K562 (cell line): ENCODE measurements around the gene SLC48A1. TPM values are rescaled to one million over a fixed set of nuclear protein-coding genes. Genes with fewer than 3 reads are reported as not detected.
A peak's percentile ranks its signal among the peaks of the same experiment; 100 is the strongest.

Experiments used
- ATAC-seq: fragments of 200-7000 bp; cut with Tn5 transposase; 3 replicates; pipeline ENCODE4 v1.9.1; 2020; ENCODE audit warnings: moderate library complexity
- BruUV-seq: library from RNA; stranded (reverse); fragments of 400-500 nt; replicated peaks from 2 replicates; lab custom pipeline; 2021; lab: Mats Ljungman, UMichigan
- CTCF ChIA-PET: fragments of 300-600 bp; formaldehyde crosslinking; extraction: SDS; loops from one replicate; lab custom pipeline; 2021; ENCODE audit warnings: low intra/inter-chr PET ratio; lab: Yijun Ruan, JAX
- POLR2A ChIA-PET: fragments of 300-600, 350-650 bp; sonication (Branson Sonifier 250); formaldehyde crosslinking; extraction: SDS; loops from one replicate; lab custom pipeline; 2021; ENCODE audit warnings: antibody characterized with exemption, inconsistent platforms; lab: Yijun Ruan, JAX
- DNase-seq, 4 experiments: peaks; one replicate each; pipeline versions ENCODE4 v3.0.0 to v3.0.0-alpha.2; 2011 to 2018; ENCODE audit warnings: low spot score in 3 of 4, mixed read lengths in 3 of 4; ENCODE audit errors: extremely low read depth in 1 of 4
- FAIRE-seq: peaks from 2 replicates; lab custom pipeline; 2011; peaks lifted over from hg19 to GRCh38; lab: Jason Lieb, UNC
- H2AFZ ChIP-seq: 2 replicates; pipeline ENCODE4 v1.6.0; 2011; ENCODE audit warnings: low read depth, low read length, control low read depth, inconsistent platforms
- H3K27ac ChIP-seq: fragments of 200-600 bp; 3 replicates; pipeline ENCODE4 v1.8.0; 2011; ENCODE audit warnings: low read depth, mild to moderate bottlenecking, control low read depth, inconsistent platforms, low read length, moderate library complexity, mixed read lengths; ENCODE audit errors: extremely low read depth
- H3K27me3 ChIP-seq, 2 experiments: fragments of 300-600 bp in 1 of 2; 2 replicates in 1 of 2; 3 replicates in 1 of 2; pipeline versions ENCODE4 v1.6.0 to v1.8.0; 2011; ENCODE audit warnings: inconsistent platforms in 2 of 2, low read length in 2 of 2, mild to moderate bottlenecking in 1 of 2, mixed read lengths in 1 of 2, moderate library complexity in 1 of 2; ENCODE audit not compliant: control insufficient read depth in 2 of 2, insufficient read depth in 2 of 2
- H3K36me3 ChIP-seq: fragments of 300-600 bp; 3 replicates; pipeline ENCODE4 v1.8.0; 2011; ENCODE audit warnings: mild to moderate bottlenecking, low read length, inconsistent platforms; ENCODE audit not compliant: control insufficient read depth, insufficient read depth
- H3K4me1 ChIP-seq, 2 experiments: fragments of 200-600 bp in 1 of 2; replicated peaks in 1 of 2; 2 replicates in 1 of 2; 3 replicates in 1 of 2; pipeline versions ENCODE4 v1.5.1 to v1.8.0; 2011; ENCODE audit warnings: inconsistent platforms in 2 of 2, low read length in 2 of 2, mild to moderate bottlenecking in 1 of 2, mixed read lengths in 1 of 2, moderate library complexity in 1 of 2; ENCODE audit not compliant: control insufficient read depth in 2 of 2, insufficient read depth in 2 of 2
- H3K4me2 ChIP-seq: 2 replicates; pipeline ENCODE4 v1.6.1; 2011; ENCODE audit warnings: low read length, control low read depth, inconsistent platforms, mixed read lengths; ENCODE audit not compliant: insufficient read depth
- H3K4me3 ChIP-seq: fragments of 200-600 bp; sonication (generic), shearing (Covaris generic); 2 replicates; pipeline ENCODE4 v1.5.1; 2016; ENCODE audit warnings: control low read depth, inconsistent platforms
- H3K79me2 ChIP-seq: fragments of 200-600 bp; 3 replicates; pipeline ENCODE4 v1.8.0; 2011; ENCODE audit warnings: low read length, inconsistent platforms; ENCODE audit not compliant: control insufficient read depth, insufficient read depth
- H3K9ac ChIP-seq, 2 experiments: 2 replicates each; pipeline versions ENCODE4 v1.6.0 to v1.6.1; 2011; ENCODE audit warnings: low read depth in 2 of 2, low read length in 2 of 2, control low read depth in 1 of 2, inconsistent platforms in 1 of 2, mild to moderate bottlenecking in 1 of 2, mixed read lengths in 1 of 2; ENCODE audit not compliant: insufficient read depth in 1 of 2
- H3K9me1 ChIP-seq: one replicate; pipeline ENCODE4 v1.6.0; 2011; ENCODE audit warnings: inconsistent platforms, mild to moderate bottlenecking, low read length, moderate library complexity; ENCODE audit not compliant: control insufficient read depth, insufficient read depth
- H3K9me3 ChIP-seq: replicated peaks from 2 replicates; pipeline ENCODE4 v1.5.1; 2011; ENCODE audit warnings: low read depth, low read length, inconsistent platforms; ENCODE audit not compliant: control insufficient read depth, insufficient read depth
- H4K20me1 ChIP-seq: replicated peaks from 2 replicates; pipeline ENCODE4 v1.6.1; 2011; ENCODE audit warnings: low read length, inconsistent platforms, mixed read lengths; ENCODE audit not compliant: control insufficient read depth, insufficient read depth
- HDAC3 ChIP-seq: fragments of 450-650 bp; IDR thresholded peaks from 2 replicates; pipeline ENCODE4 v1.6.1; 2018; ENCODE audit warnings: borderline replicate concordance, mild to moderate bottlenecking, moderate library complexity; ENCODE audit not compliant: partially characterized antibody
- ILK ChIP-seq: fragments of 450-650 bp; IDR thresholded peaks from 2 replicates; pipeline ENCODE4 v1.6.1; 2016; ENCODE audit warnings: missing genetic modification characterization, low read depth, mild to moderate bottlenecking, missing compliant biosample characterization, moderate library complexity, borderline replicate concordance
- KLF13 ChIP-seq: fragments of 450-650 bp; IDR thresholded peaks from 2 replicates; pipeline ENCODE4 v1.6.1; 2016; ENCODE audit warnings: missing genetic modification characterization, low read depth, mild to moderate bottlenecking, missing compliant biosample characterization, moderate library complexity, borderline replicate concordance
- NFE2 ChIP-seq: IDR thresholded peaks from 2 replicates; pipeline ENCODE4 v1.6.1; 2014; ENCODE audit warnings: antibody characterized with exemption, low read depth
- TOE1 ChIP-seq, 2 experiments: fragments of 450-650 bp in 1 of 2; sonication (generic) in 1 of 2; formaldehyde crosslinking in 1 of 2; IDR thresholded peaks; 2 replicates each; pipeline versions ENCODE4 v1.7.1 to v1.8.0; 2016 to 2022; ENCODE audit warnings: borderline replicate concordance in 2 of 2, mild to moderate bottlenecking in 2 of 2, antibody characterized with exemption in 1 of 2, inconsistent platforms in 1 of 2, low read depth in 1 of 2, missing genetic modification reagents in 1 of 2, moderate library complexity in 1 of 2
- ZNF668 ChIP-seq: fragments of 250-450 bp; sonication (Bioruptor Pico); IDR thresholded peaks from 2 replicates; pipeline ENCODE4 v1.8.0; 2022; ENCODE audit warnings: mild to moderate bottlenecking, inconsistent platforms
- WGBS: fragments of 100-300 bp; shearing (Covaris generic); methylation state at CpG from one replicate; pipeline ENCODE4 v1.1.6; 2016; ENCODE audit warnings: low coverage, mixed read lengths; ENCODE audit not compliant: insufficient coverage; ENCODE audit errors: missing lambda C conversion rate; 5-methylcytosine and 5-hydroxymethylcytosine counted together
- in situ Hi-C: fragments of 300-500 bp; cut with MboI; formaldehyde crosslinking; loops from 4 replicates; pipeline ENCODE4 v1.15.0; 2018; ENCODE audit warnings: inconsistent platforms, mixed read lengths
- intact Hi-C: fragments of 100-400 bp; cut with micrococcal nuclease; formaldehyde crosslinking; loops from 2 replicates; pipeline ENCODE4 v1.14.2; 2022
- polyA plus RNA-seq, 8 experiments: library from polyadenylated mRNA; depleted of rRNA in 4 of 8; stranded (reverse) in 5 of 8; unstranded in 3 of 8; fragments of >200 nt; fragmentation: Nextera tagmentation in 2 of 8; fragmentation: Illumina TruSeq in 1 of 8; extraction: Ambion mirVana in 2 of 8; extraction: Trizol in 1 of 8; gene quantifications; 2 replicates each; pipeline versions ENCODE4 v1.2.1 to v1.2.3, GENCODE V29; 2011 to 2014; ENCODE audit warnings: inconsistent platforms in 1 of 8, missing spikeins in 1 of 8
- total RNA-seq, 7 experiments: library from RNA; depleted of rRNA in 6 of 7; stranded (reverse); fragments of >200 nt in 6 of 7; fragmentation: Illumina TruSeq in 2 of 7; extraction: Trizol in 2 of 7; gene quantifications; 2 replicates each; pipeline versions ENCODE4 v1.2.1 to v1.2.3, GENCODE V29; 2011 to 2021; ENCODE audit warnings: low replicate concordance in 1 of 7
- TF ChIP-seq, protein P1 (sequence below): sonication (generic); formaldehyde crosslinking; IDR thresholded peaks from 2 replicates; pipeline ENCODE4 v1.8.0; 2023; ENCODE audit warnings: mild to moderate bottlenecking, missing genetic modification reagents

SLC48A1 gene
- total and polyA plus RNA-seq, 9 of the 15 experiments (the other 6 are each of a cell fraction or from before 2014, with no cell fraction given), result 10.7 to 37.5 (median 18.7) TPM

DNA sequence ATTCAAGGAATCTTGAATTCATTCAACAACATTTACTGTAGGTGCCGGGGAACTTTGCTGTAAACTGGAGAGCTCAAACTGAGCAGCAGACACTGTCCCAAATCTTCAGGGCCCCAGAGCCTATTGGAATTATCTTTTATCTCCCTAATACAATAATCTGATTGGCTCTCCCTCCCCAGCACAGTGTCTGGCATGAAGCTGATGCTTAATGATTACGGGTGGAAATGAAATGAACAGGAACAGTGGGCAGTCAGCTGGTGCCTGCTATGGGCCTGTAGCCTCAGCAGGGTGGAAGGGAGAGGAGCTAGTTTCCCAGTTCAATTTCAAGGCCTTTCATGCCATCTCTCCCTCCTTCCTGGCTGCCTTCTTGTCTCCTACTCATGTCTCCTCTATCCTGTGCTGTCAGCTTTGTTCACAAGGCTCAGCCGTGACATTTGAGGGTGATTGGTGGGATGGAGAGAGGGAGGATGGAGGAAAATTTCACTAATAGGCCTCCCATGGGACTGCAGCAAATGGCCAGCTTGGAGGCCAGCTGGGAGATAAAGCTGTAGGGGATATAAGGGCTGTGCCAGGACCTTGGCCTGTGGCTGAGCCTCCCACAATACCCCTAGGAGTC lies 10.1 kb upstream of the SLC48A1 start:
- 37% methylated on average over 3 of the region's 3 CpGs for WGBS
- 0 out of 4 replicates have a peak overlapping the region, but pooled peaks of 1 of the 2 experiments have one; percentile 1 for H3K9ac ChIP-seq
- BruUV-seq, result no TSS peak
- no peaks in the 10 kb centered on the region for H3K27me3 ChIP-seq
- FAIRE-seq (no peak), DNase-seq (no peak), ATAC-seq (no peak)
- no peak overlapping the region for H2AFZ ChIP-seq
- H3K9me3 ChIP-seq, result no peaks in the 10 kb centered on the region
- no peaks in the 10 kb centered on the region for H4K20me1 ChIP-seq
- no peaks in the 10 kb centered on the region for H3K36me3 ChIP-seq
- peaks cover 11 to 20% of the 10 kb centered on the region in 2 experiments; a peak in 4 of 5 replicates for H3K4me1 ChIP-seq
- no peak overlapping the region for H3K27ac ChIP-seq
- H3K79me2 ChIP-seq, result no peaks in the 10 kb centered on the region
- CTCF ChIA-PET, result no interaction called here
- in situ Hi-C loops, result no loop called here
- intact Hi-C loops, result no loop called here
- no peak overlapping the region for H3K4me2 ChIP-seq
- H3K4me3 ChIP-seq, result no peak overlapping the region
- TF ChIP-seq HDAC3 (no peak), NFE2 (no peak), ZNF668 (CRISPR knock-in tag) (no peak), KLF13 (tag) (no peak), TOE1 (IDR thresholded peaks at IDR 0.05; ENCODE audit: borderline replicate concordance) (no peak), TOE1 (CRISPR knock-in tag; IDR thresholded peaks at IDR 0.05; ENCODE audit: borderline replicate concordance, low read depth) (no peak), ILK (tag) (no peak)
- TF ChIP-seq, protein P1, sequence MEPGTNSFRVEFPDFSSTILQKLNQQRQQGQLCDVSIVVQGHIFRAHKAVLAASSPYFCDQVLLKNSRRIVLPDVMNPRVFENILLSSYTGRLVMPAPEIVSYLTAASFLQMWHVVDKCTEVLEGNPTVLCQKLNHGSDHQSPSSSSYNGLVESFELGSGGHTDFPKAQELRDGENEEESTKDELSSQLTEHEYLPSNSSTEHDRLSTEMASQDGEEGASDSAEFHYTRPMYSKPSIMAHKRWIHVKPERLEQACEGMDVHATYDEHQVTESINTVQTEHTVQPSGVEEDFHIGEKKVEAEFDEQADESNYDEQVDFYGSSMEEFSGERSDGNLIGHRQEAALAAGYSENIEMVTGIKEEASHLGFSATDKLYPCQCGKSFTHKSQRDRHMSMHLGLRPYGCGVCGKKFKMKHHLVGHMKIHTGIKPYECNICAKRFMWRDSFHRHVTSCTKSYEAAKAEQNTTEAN (CRISPR knock-in tag), result no peak
- POLR2A ChIA-PET, result interaction anchor here (0.6 to 1.3 kb wide), 4 partner anchors 12 to 277 kb away, joined by 3 to 5 read pairs (median 3); no protein-coding TSS in a partner anchor
- no peaks in the 10 kb centered on the region for H3K9me1 ChIP-seq
